Measurements from ENCODE around the gene NAT9.

- TF ChIP-seq CTCF (conservative IDR thresholded peaks at IDR 0.05 in 1 of 2, IDR thresholded peaks at IDR 0.05 in 1 of 2; ENCODE audit: low read depth in 1 of 2, low read length in 2 of 2) (no peak), EZH2 (IDR thresholded peaks at IDR 0.05; ENCODE audit: low read length, missing control alignments) (no peak)
These were observed 38.9 kb upstream of the NAT9 start for GRCh38 chr17:74815067-74815466.
